ENCODE results near the gene CDC42EP3. TPM values are rescaled to one million over a fixed set of nuclear protein-coding genes. Genes with fewer than 3 reads are reported as not detected.

Gene CDC42EP3
- total and polyA plus RNA-seq, 2 donors (not counting 1 experiment from before 2014, with no cell fraction given) = 28.0 to 29.9 TPM

DNA sequence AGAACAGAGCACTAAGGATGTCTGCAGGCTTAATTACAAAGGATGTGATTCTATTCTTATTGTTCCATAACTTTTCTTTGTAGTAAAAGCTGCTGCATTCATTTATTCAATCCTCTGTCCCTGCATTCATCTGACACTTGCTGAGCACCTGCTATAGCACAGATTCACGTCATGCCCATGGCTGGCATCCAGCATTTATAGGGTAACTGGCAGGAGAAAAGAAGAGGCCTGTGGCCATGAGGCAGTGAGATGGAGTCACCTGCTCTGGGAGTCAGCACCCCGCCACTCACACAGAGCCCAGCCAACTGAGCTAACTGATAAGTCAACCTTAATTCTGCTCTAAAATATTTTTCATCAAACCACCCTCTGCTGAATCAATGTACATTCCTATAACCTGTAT lies 18.3 kb upstream of the CDC42EP3 start:
- no peak overlapping the region for H3K27ac ChIP-seq (ENCODE audit: low read length in 2 of 2)
- H3K4me3 Mint-ChIP-seq = no peak overlapping the region
- peaks cover 0 to 3% (median 1%) of the 10 kb centered on the region in 4 experiments for H3K27me3 ChIP-seq (replicated peaks in 1 of 4; ENCODE audit: control extremely low read depth in 1 of 4, control insufficient read depth in 3 of 4, insufficient read depth in 4 of 4, low read length in 3 of 4)
- intact Hi-C loops (cut with micrococcal nuclease) = no loop called here
- CTCF ChIA-PET = no interaction called here
- H3K9ac ChIP-seq (ENCODE audit: low read length) = no peak overlapping the region
- no peaks in the 10 kb centered on the region for H3K36me3 ChIP-seq (replicated peaks in 1 of 2; ENCODE audit: control extremely low read depth in 1 of 2, control insufficient read depth in 1 of 2, extremely low read depth in 1 of 2, insufficient read depth in 2 of 2, low read length in 1 of 2)
- peaks cover 6% of the 10 kb centered on the region for H3K27me3 Mint-ChIP-seq
- no peak overlapping the region for H3K4me2 ChIP-seq (replicated peaks; ENCODE audit: low read depth, low read length, poor library complexity, severe bottlenecking)
- DNase-seq = no peak
- H4K20me1 ChIP-seq (ENCODE audit: control insufficient read depth, insufficient read depth, low read length, poor library complexity, severe bottlenecking) = no peaks in the 10 kb centered on the region
- no peaks in the 10 kb centered on the region for H3K79me2 ChIP-seq (ENCODE audit: control insufficient read depth, insufficient read depth, low read length)
- H3K4me1 Mint-ChIP-seq = no peaks in the 10 kb centered on the region
- POLR2A ChIA-PET = interaction anchor here (0.6 kb wide), 1 partner anchor 568 kb away, joined by 6 read pairs; no protein-coding TSS in a partner anchor
- H3K9me3 Mint-ChIP-seq (ENCODE audit: insufficient read depth) = no peaks in the 10 kb centered on the region
- TF ChIP-seq EZH2 (IDR thresholded peaks at IDR 0.05; ENCODE audit: borderline replicate concordance, insufficient read depth, low read depth, low read length, poor library complexity, severe bottlenecking) = no peak
- TF ChIP-seq, protein P1, sequence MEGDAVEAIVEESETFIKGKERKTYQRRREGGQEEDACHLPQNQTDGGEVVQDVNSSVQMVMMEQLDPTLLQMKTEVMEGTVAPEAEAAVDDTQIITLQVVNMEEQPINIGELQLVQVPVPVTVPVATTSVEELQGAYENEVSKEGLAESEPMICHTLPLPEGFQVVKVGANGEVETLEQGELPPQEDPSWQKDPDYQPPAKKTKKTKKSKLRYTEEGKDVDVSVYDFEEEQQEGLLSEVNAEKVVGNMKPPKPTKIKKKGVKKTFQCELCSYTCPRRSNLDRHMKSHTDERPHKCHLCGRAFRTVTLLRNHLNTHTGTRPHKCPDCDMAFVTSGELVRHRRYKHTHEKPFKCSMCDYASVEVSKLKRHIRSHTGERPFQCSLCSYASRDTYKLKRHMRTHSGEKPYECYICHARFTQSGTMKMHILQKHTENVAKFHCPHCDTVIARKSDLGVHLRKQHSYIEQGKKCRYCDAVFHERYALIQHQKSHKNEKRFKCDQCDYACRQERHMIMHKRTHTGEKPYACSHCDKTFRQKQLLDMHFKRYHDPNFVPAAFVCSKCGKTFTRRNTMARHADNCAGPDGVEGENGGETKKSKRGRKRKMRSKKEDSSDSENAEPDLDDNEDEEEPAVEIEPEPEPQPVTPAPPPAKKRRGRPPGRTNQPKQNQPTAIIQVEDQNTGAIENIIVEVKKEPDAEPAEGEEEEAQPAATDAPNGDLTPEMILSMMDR (IDR thresholded peaks at IDR 0.05) = no peak
- no peak overlapping the region for H2AFZ ChIP-seq (ENCODE audit: insufficient read depth, low read depth, low read length, poor library complexity, severe bottlenecking)
- WGBS (ENCODE audit: insufficient coverage) = 89% methylated on average over 2 of the region's 2 CpGs
- no peak for ATAC-seq (ENCODE audit: low read depth)
- H3K27ac Mint-ChIP-seq = no peak overlapping the region
- H3K9me3 ChIP-seq (ENCODE audit: control extremely low read depth in 1 of 3, control insufficient read depth in 2 of 3, insufficient read depth in 1 of 3, low read length in 2 of 3) = no peaks in the 10 kb centered on the region
- H3K4me3 ChIP-seq (ENCODE audit: control extremely low read depth in 1 of 5, extremely low read depth in 1 of 5, insufficient read depth in 1 of 5, low read depth in 2 of 5, low read length in 4 of 5) = no peak overlapping the region
- H3K4me1 ChIP-seq (ENCODE audit: control insufficient read depth in 2 of 2, insufficient read depth in 2 of 2, low read length in 2 of 2) = no peaks in the 10 kb centered on the region

DNA sequence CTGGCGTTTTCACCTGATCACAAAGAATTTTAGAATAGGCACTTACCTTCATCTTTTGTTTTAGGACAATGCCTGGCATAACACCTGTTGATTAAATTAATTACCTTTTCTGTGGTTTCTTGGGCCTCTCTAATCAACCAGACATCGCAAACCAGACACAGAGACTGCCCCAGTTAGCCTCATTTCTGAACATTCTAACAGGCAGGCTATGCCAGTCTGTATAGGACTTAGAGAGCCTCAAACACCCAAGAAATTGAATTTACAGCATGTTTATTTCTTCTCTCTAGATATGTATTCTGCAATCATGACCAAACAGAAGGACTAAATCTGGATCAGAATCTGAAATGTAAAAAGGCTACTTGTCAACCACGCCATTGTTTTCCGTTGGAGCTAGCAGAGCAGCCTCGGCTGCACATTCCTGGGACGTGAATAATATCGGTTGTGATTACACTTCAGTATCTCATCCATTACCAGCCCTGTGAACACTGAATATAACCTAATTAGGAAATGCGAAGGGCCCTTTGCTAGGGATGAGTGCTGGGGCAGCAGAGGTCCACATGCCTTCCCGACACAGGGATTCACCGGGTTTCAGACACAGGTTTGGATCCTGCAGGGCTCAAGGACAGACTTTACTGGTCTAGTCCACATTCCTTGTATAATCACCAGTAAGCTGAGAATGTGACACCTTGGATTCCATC lies 17.5 kb upstream of the CDC42EP3 start:
- no peak overlapping the region for H3K9ac ChIP-seq (ENCODE audit: low read length)
- H2AFZ ChIP-seq (ENCODE audit: insufficient read depth, low read depth, low read length, poor library complexity, severe bottlenecking) = no peak overlapping the region
- no peaks in the 10 kb centered on the region for H4K20me1 ChIP-seq (ENCODE audit: control insufficient read depth, insufficient read depth, low read length, poor library complexity, severe bottlenecking)
- no peaks in the 10 kb centered on the region for H3K79me2 ChIP-seq (ENCODE audit: control insufficient read depth, insufficient read depth, low read length)
- H3K27ac ChIP-seq (ENCODE audit: low read length in 2 of 2) = no peak overlapping the region
- no peaks in the 10 kb centered on the region for H3K9me3 ChIP-seq (ENCODE audit: control extremely low read depth in 1 of 3, control insufficient read depth in 2 of 3, insufficient read depth in 1 of 3, low read length in 2 of 3)
- 89% methylated on average over 7 of the region's 10 CpGs for WGBS (ENCODE audit: insufficient coverage)
- H3K9me3 Mint-ChIP-seq (ENCODE audit: insufficient read depth) = no peaks in the 10 kb centered on the region
- intact Hi-C loops (cut with micrococcal nuclease) = no loop called here
- ATAC-seq (ENCODE audit: low read depth) = no peak
- H3K4me2 ChIP-seq (replicated peaks; ENCODE audit: low read depth, low read length, poor library complexity, severe bottlenecking) = no peak overlapping the region
- H3K27ac Mint-ChIP-seq = no peak overlapping the region
- H3K27me3 Mint-ChIP-seq = peaks cover 5% of the 10 kb centered on the region
- POLR2A ChIA-PET = no interaction called here
- H3K4me3 ChIP-seq (ENCODE audit: control extremely low read depth in 1 of 5, extremely low read depth in 1 of 5, insufficient read depth in 1 of 5, low read depth in 2 of 5, low read length in 4 of 5) = no peak overlapping the region
- H3K4me1 ChIP-seq (ENCODE audit: control insufficient read depth in 2 of 2, insufficient read depth in 2 of 2, low read length in 2 of 2) = peaks cover 0 to 3% of the 10 kb centered on the region in 2 donors
- H3K4me1 Mint-ChIP-seq = peaks cover 1% of the 10 kb centered on the region
- no peak for TF ChIP-seq EZH2 (IDR thresholded peaks at IDR 0.05; ENCODE audit: borderline replicate concordance, insufficient read depth, low read depth, low read length, poor library complexity, severe bottlenecking)
- TF ChIP-seq, protein P1 (IDR thresholded peaks at IDR 0.05) = no peak
- H3K4me3 Mint-ChIP-seq = no peak overlapping the region
- CTCF ChIA-PET = no interaction called here
- no peak for DNase-seq
- peaks cover 0 to 3% (median 1%) of the 10 kb centered on the region in 4 experiments for H3K27me3 ChIP-seq (replicated peaks in 1 of 4; ENCODE audit: control extremely low read depth in 1 of 4, control insufficient read depth in 3 of 4, insufficient read depth in 4 of 4, low read length in 3 of 4)
- H3K36me3 ChIP-seq (replicated peaks in 1 of 2; ENCODE audit: control extremely low read depth in 1 of 2, control insufficient read depth in 1 of 2, extremely low read depth in 1 of 2, insufficient read depth in 2 of 2, low read length in 1 of 2) = no peaks in the 10 kb centered on the region
